Measurements from ENCODE around the gene CBX4. TPM values are rescaled to one million over a fixed set of nuclear protein-coding genes. Genes with fewer than 3 reads are reported as not detected.

The CBX4 gene
- total and polyA plus RNA-seq, 7 donors, result 3.5 to 14.2 (median 7.6) TPM

GRCh38 chr17:79862771-79863440 is 23.7 kb upstream of the CBX4 start:
- Histone ChIP-seq H3K36me3 (no peaks in the 10 kb centered on the region), H3K4me1 (no peaks in the 10 kb centered on the region), H3K9me3 (no peaks in the 10 kb centered on the region), H3K27ac (no peak overlapping the region), H3K4me3 (no peak overlapping the region), H3K27me3 (peaks cover 0 to 53% (median 11%) of the 10 kb centered on the region in 3 donors)
- no peak for TF ChIP-seq EP300 (IDR thresholded peaks at IDR 0.05)
- TF ChIP-seq POLR2AphosphoS5 (IDR thresholded peaks at IDR 0.05), result no peak
- TF ChIP-seq CTCF (IDR thresholded peaks at IDR 0.05), result no peak
- TF ChIP-seq POLR2A (IDR thresholded peaks at IDR 0.05), result no peak
- 79 to 86% methylated on average over 13 of the region's 13 CpGs for WGBS, 2 donors
- DNase-seq, result no peak
- intact Hi-C loops (cut with DNase I), result no loop called here

- Histone ChIP-seq H3K9me3 (no peaks in the 10 kb centered on the region), H3K27ac (no peak overlapping the region), H3K27me3 (peaks cover 0 to 53% (median 11%) of the 10 kb centered on the region in 3 donors), H3K36me3 (no peaks in the 10 kb centered on the region), H3K4me1 (no peaks in the 10 kb centered on the region), H3K4me3 (no peak overlapping the region)
- intact Hi-C loops (cut with DNase I), result no loop called here
- no peak for DNase-seq
- WGBS, 2 donors, result 60 to 77% methylated on average over 5 of the region's 5 CpGs
- TF ChIP-seq POLR2A (IDR thresholded peaks at IDR 0.05) (no peak), EP300 (IDR thresholded peaks at IDR 0.05) (no peak), POLR2AphosphoS5 (IDR thresholded peaks at IDR 0.05) (no peak), CTCF (IDR thresholded peaks at IDR 0.05) (no peak)
These were observed 23.0 kb upstream of the CBX4 start for GRCh38 chr17:79862238-79862637.

- Histone ChIP-seq H3K4me1 (no peaks in the 10 kb centered on the region), H3K9me3 (no peaks in the 10 kb centered on the region), H3K27ac (no peak overlapping the region), H3K36me3 (no peaks in the 10 kb centered on the region), H3K4me3 (no peak overlapping the region), H3K27me3 (peaks cover 0 to 53% (median 11%) of the 10 kb centered on the region in 3 donors)
- WGBS, 2 donors, result 41 to 64% methylated on average over 26 of the region's 26 CpGs
- intact Hi-C loops (cut with DNase I), result no loop called here
- TF ChIP-seq EP300 (IDR thresholded peaks at IDR 0.05), result no peak
- no peak for TF ChIP-seq CTCF (IDR thresholded peaks at IDR 0.05)
- TF ChIP-seq POLR2A (IDR thresholded peaks at IDR 0.05), result no peak
- no peak for TF ChIP-seq POLR2AphosphoS5 (IDR thresholded peaks at IDR 0.05)
- no peak for DNase-seq
These were observed 22.4 kb upstream of the CBX4 start for GRCh38 chr17:79861413-79862216.

GRCh38 chr17:79859676-79860615 is 20.7 kb upstream of the CBX4 start:
- Histone ChIP-seq H3K4me1 (no peaks in the 10 kb centered on the region), H3K4me3 (no peak overlapping the region), H3K9me3 (no peaks in the 10 kb centered on the region), H3K36me3 (no peaks in the 10 kb centered on the region), H3K27me3 (peaks cover 0 to 45% (median 11%) of the 10 kb centered on the region in 3 donors), H3K27ac (no peak overlapping the region)
- no peak for DNase-seq
- TF ChIP-seq POLR2AphosphoS5 (IDR thresholded peaks at IDR 0.05) (no peak), POLR2A (IDR thresholded peaks at IDR 0.05) (no peak), CTCF (IDR thresholded peaks at IDR 0.05) (no peak), EP300 (IDR thresholded peaks at IDR 0.05) (no peak)
- WGBS, 2 donors, result 85 to 89% methylated on average over 38 of the region's 38 CpGs
- intact Hi-C loops (cut with DNase I), result no loop called here
